GM18499 (cell line): ENCODE results near the gene KIF5C.

Experiments used
- ATAC-seq: cut with Tn5 transposase; IDR thresholded peaks from one replicate; pipeline ENCODE4 v1.9.1; 2021; ENCODE audit warnings: moderate number of reproducible peaks; ENCODE audit not compliant: insufficient read depth, unreplicated experiment

KIF5C gene

GRCh38 chr2:149006883-149007543 is 132.0 kb downstream of the KIF5C start:
- ATAC-seq = no peak

GRCh38 chr2:149008381-149008780 is 133.4 kb downstream of the KIF5C start:
- ATAC-seq = no peak

- no peak for ATAC-seq
These were observed 134.8 kb downstream of the KIF5C start for GRCh38 chr2:149009576-149010461.

- no peak for ATAC-seq
These were observed 137.5 kb downstream of the KIF5C start for GRCh38 chr2:149012545-149012944.

- ATAC-seq = no peak
These were observed 140.5 kb downstream of the KIF5C start for GRCh38 chr2:149015501-149015900.

- no peak for ATAC-seq
These were observed 141.0 kb downstream of the KIF5C start for GRCh38 chr2:149015926-149016563.

GRCh38 chr2:149017116-149017985 is 142.3 kb downstream of the KIF5C start:
- no peak for ATAC-seq

- no peak for ATAC-seq
These were observed 144.0 kb downstream of the KIF5C start for GRCh38 chr2:149018981-149019380.

- ATAC-seq = no peak
These were observed 144.7 kb downstream of the KIF5C start for GRCh38 chr2:149019768-149020167.

- ATAC-seq = peak; percentile 24
These were observed 145.4 kb downstream of the KIF5C start for GRCh38 chr2:149020432-149020851.

- peak; percentile 69 for ATAC-seq
These were observed 146.3 kb downstream of the KIF5C start for GRCh38 chr2:149021271-149021719.

GRCh38 chr2:149021761-149022160 is 146.7 kb downstream of the KIF5C start:
- peak; percentile 40 for ATAC-seq

GRCh38 chr2:149023091-149023490 is 148.1 kb downstream of the KIF5C start:
- no peak for ATAC-seq

GRCh38 chr2:149027590-149028250 is 152.7 kb downstream of the KIF5C start:
- ATAC-seq = no peak

- ATAC-seq = no peak
These were observed 153.3 kb downstream of the KIF5C start for GRCh38 chr2:149028377-149028776.

GRCh38 chr2:149028891-149029290 is 153.9 kb downstream of the KIF5C start:
- ATAC-seq = no peak

- ATAC-seq = no peak
These were observed 154.4 kb downstream of the KIF5C start for GRCh38 chr2:149029307-149029965.

GRCh38 chr2:149031396-149031795 is 156.4 kb downstream of the KIF5C start:
- ATAC-seq = no peak

GRCh38 chr2:149033716-149034115 is 158.7 kb downstream of the KIF5C start:
- no peak for ATAC-seq
